WTC11 (cell line): Measurements from ENCODE around the gene DARS1. TPM values are rescaled to one million over a fixed set of nuclear protein-coding genes. Genes with fewer than 3 reads are reported as not detected.

Experiments
- ATAC-seq: fragments of 200-7000 bp; cut with Tn5 transposase; 2 replicates; pipeline ENCODE4 v1.10.0; 2021; ENCODE audit warnings: mild to moderate bottlenecking, moderate library complexity
- CTCF ChIA-PET: fragments of 300-600 bp; sonication (Branson Sonifier 250); formaldehyde crosslinking; loops from one replicate; lab custom pipeline; 2021; ENCODE audit warnings: antibody characterized with exemption; lab: Charles Lee
- POLR2A ChIA-PET: fragments of 350-600 bp; sonication (Branson Sonifier 250); formaldehyde crosslinking; loops from one replicate; lab custom pipeline; 2021; ENCODE audit warnings: antibody characterized with exemption; lab: Charles Lee
- DNase-seq: peaks from one replicate; pipeline ENCODE4 v3.0.0; 2021; ENCODE audit warnings: low spot score
- H3K27ac Mint-ChIP-seq: 2 replicates; pipeline ENCODE4 v1.8.0; 2021; ENCODE audit warnings: mixed read lengths
- H3K27me3 Mint-ChIP-seq: 2 replicates; pipeline ENCODE4 v1.8.0; 2021; ENCODE audit warnings: low read depth, mild to moderate bottlenecking, moderate library complexity, mixed read lengths
- H3K36me3 Mint-ChIP-seq: 2 replicates; pipeline ENCODE4 v1.8.0; 2021; ENCODE audit warnings: mixed read lengths
- H3K4me1 Mint-ChIP-seq: 2 replicates; pipeline ENCODE4 v1.8.0; 2022; ENCODE audit warnings: mixed read lengths
- H3K4me3 Mint-ChIP-seq: 2 replicates; pipeline ENCODE4 v1.8.0; 2021; ENCODE audit warnings: mild to moderate bottlenecking, moderate library complexity, mixed read lengths
- H3K9me3 Mint-ChIP-seq: 2 replicates; pipeline ENCODE4 v1.8.0; 2021; ENCODE audit warnings: mixed read lengths
- ELF4 ChIP-seq: sonication (generic); formaldehyde crosslinking; IDR thresholded peaks from 2 replicates; pipeline ENCODE4 v1.8.1; 2022; ENCODE audit warnings: low read depth, mild to moderate bottlenecking, moderate library complexity, missing genetic modification reagents
- GTF2I ChIP-seq: fragments of 250-450 bp; sonication (Bioruptor Pico); conservative IDR thresholded peaks from 2 replicates; pipeline ENCODE4 v1.4.0; 2021; ENCODE audit warnings: mild to moderate bottlenecking
- JAZF1 ChIP-seq: fragments of 250-450 bp; sonication (Bioruptor Pico); IDR thresholded peaks from 2 replicates; pipeline ENCODE4 v1.9.0; 2021; ENCODE audit warnings: moderate library complexity, mild to moderate bottlenecking, inconsistent platforms
- JUN ChIP-seq: sonication (generic); formaldehyde crosslinking; IDR thresholded peaks from 2 replicates; pipeline ENCODE4 v1.8.0; 2023; ENCODE audit warnings: mild to moderate bottlenecking, missing genetic modification reagents
- NFATC4 ChIP-seq: fragments of 250-450 bp; sonication (Bioruptor Pico); IDR thresholded peaks from 2 replicates; pipeline ENCODE4 v1.9.0; 2021; ENCODE audit warnings: mild to moderate bottlenecking
- NR3C1 ChIP-seq: sonication (generic); formaldehyde crosslinking; conservative IDR thresholded peaks from 2 replicates; pipeline ENCODE4 v1.8.1; 2023; ENCODE audit warnings: low read depth, mild to moderate bottlenecking, missing genetic modification reagents
- RORB ChIP-seq: fragments of 250-450 bp; sonication (Bioruptor Pico); IDR thresholded peaks from 2 replicates; pipeline ENCODE4 v1.9.0; 2021; ENCODE audit warnings: mild to moderate bottlenecking
- ZBTB21 ChIP-seq: sonication (generic); formaldehyde crosslinking; IDR thresholded peaks from 2 replicates; pipeline ENCODE4 v1.8.1; 2023; ENCODE audit warnings: mild to moderate bottlenecking, missing genetic modification reagents, borderline replicate concordance
- ZBTB43 ChIP-seq: sonication (generic); formaldehyde crosslinking; IDR thresholded peaks from 2 replicates; pipeline ENCODE4 v1.8.1; 2023; ENCODE audit warnings: mild to moderate bottlenecking, missing genetic modification reagents
- ZNF121 ChIP-seq: sonication (generic); formaldehyde crosslinking; IDR thresholded peaks from 2 replicates; pipeline ENCODE4 v1.8.0; 2023; ENCODE audit warnings: missing genetic modification reagents
- ZNF396 ChIP-seq: fragments of 250-450 bp; sonication (Bioruptor Pico); IDR thresholded peaks from 2 replicates; pipeline ENCODE4 v1.8.0; 2021; ENCODE audit warnings: mild to moderate bottlenecking, moderate library complexity, borderline replicate concordance
- ZNF532 ChIP-seq: fragments of 250-450 bp; sonication (Bioruptor Pico); IDR thresholded peaks from 2 replicates; pipeline ENCODE4 v1.9.0; 2021; ENCODE audit warnings: mild to moderate bottlenecking, borderline replicate concordance
- total RNA-seq: library from RNA; stranded (reverse); gene quantifications from 3 replicates; pipeline ENCODE4 v1.2.3, GENCODE V29; 2021
- TF ChIP-seq, protein P1 (sequence below): sonication (generic); formaldehyde crosslinking; conservative IDR thresholded peaks from 2 replicates; pipeline ENCODE4 v1.8.1; 2023; ENCODE audit warnings: mild to moderate bottlenecking, low read depth, missing genetic modification reagents, moderate library complexity
- TF ChIP-seq, protein P2 (sequence below): sonication (generic); formaldehyde crosslinking; IDR thresholded peaks from 2 replicates; pipeline ENCODE4 v1.8.0; 2023; ENCODE audit warnings: missing genetic modification reagents, mild to moderate bottlenecking, borderline replicate concordance
- TF ChIP-seq, protein P3 (sequence below): fragments of 200-600 bp; IDR thresholded peaks from 2 replicates; pipeline ENCODE4 v1.8.0; 2022; ENCODE audit warnings: antibody characterized with exemption
- TF ChIP-seq, protein P4 (sequence below): sonication (generic); formaldehyde crosslinking; IDR thresholded peaks from 2 replicates; pipeline ENCODE4 v1.8.1; 2023; ENCODE audit warnings: mild to moderate bottlenecking, missing genetic modification reagents, moderate library complexity
- TF ChIP-seq, protein P5 (sequence below): sonication (generic); formaldehyde crosslinking; IDR thresholded peaks from 2 replicates; pipeline ENCODE4 v1.8.0; 2022; ENCODE audit warnings: mild to moderate bottlenecking, missing genetic modification reagents
- TF ChIP-seq, protein P6 (sequence below): sonication (generic); formaldehyde crosslinking; IDR thresholded peaks from 2 replicates; pipeline ENCODE4 v1.8.0; 2022; ENCODE audit warnings: mild to moderate bottlenecking, missing genetic modification reagents
- TF ChIP-seq, protein P7 (sequence below): sonication (generic); formaldehyde crosslinking; IDR thresholded peaks from 2 replicates; pipeline ENCODE4 v1.8.1; 2023; ENCODE audit warnings: mild to moderate bottlenecking, missing genetic modification reagents

The DARS1 gene
- total RNA-seq, 1 experiment from 2014 or later: 80.9 TPM

GRCh38 chr2:135947483-135947882, 37.9 kb downstream of the DARS1 start:
- peaks cover 7% of the 10 kb centered on the region for H3K9me3 Mint-ChIP-seq
- H3K4me1 Mint-ChIP-seq: peaks cover 15% of the 10 kb centered on the region
- no peak overlapping the region for H3K4me3 Mint-ChIP-seq
- H3K27me3 Mint-ChIP-seq: no peaks in the 10 kb centered on the region
- DNase-seq (no peak), ATAC-seq (no peak)
- H3K36me3 Mint-ChIP-seq: peaks cover 17% of the 10 kb centered on the region
- ChIA-PET POLR2A (no interaction called here), CTCF (interaction anchor here (0.6 kb wide), 1 partner anchor 1669 kb away, joined by 4 read pairs; no protein-coding TSS in a partner anchor)
- H3K27ac Mint-ChIP-seq: no peak overlapping the region
- TF ChIP-seq JAZF1 (no peak), ZNF121 (no peak), JUN (CRISPR knock-in tag) (no peak), ZNF396 (CRISPR knock-in tag) (no peak), RORB (no peak), GTF2I (CRISPR knock-in tag) (no peak), NR3C1 (no peak), ZBTB21 (CRISPR knock-in tag) (no peak), NFATC4 (CRISPR knock-in tag) (no peak), ELF4 (CRISPR knock-in tag) (no peak), ZBTB43 (no peak), ZNF532 (CRISPR knock-in tag) (no peak)
- TF ChIP-seq, protein P1, sequence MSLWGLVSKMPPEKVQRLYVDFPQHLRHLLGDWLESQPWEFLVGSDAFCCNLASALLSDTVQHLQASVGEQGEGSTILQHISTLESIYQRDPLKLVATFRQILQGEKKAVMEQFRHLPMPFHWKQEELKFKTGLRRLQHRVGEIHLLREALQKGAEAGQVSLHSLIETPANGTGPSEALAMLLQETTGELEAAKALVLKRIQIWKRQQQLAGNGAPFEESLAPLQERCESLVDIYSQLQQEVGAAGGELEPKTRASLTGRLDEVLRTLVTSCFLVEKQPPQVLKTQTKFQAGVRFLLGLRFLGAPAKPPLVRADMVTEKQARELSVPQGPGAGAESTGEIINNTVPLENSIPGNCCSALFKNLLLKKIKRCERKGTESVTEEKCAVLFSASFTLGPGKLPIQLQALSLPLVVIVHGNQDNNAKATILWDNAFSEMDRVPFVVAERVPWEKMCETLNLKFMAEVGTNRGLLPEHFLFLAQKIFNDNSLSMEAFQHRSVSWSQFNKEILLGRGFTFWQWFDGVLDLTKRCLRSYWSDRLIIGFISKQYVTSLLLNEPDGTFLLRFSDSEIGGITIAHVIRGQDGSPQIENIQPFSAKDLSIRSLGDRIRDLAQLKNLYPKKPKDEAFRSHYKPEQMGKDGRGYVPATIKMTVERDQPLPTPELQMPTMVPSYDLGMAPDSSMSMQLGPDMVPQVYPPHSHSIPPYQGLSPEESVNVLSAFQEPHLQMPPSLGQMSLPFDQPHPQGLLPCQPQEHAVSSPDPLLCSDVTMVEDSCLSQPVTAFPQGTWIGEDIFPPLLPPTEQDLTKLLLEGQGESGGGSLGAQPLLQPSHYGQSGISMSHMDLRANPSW (CRISPR knock-in tag): no peak
- TF ChIP-seq, protein P2, sequence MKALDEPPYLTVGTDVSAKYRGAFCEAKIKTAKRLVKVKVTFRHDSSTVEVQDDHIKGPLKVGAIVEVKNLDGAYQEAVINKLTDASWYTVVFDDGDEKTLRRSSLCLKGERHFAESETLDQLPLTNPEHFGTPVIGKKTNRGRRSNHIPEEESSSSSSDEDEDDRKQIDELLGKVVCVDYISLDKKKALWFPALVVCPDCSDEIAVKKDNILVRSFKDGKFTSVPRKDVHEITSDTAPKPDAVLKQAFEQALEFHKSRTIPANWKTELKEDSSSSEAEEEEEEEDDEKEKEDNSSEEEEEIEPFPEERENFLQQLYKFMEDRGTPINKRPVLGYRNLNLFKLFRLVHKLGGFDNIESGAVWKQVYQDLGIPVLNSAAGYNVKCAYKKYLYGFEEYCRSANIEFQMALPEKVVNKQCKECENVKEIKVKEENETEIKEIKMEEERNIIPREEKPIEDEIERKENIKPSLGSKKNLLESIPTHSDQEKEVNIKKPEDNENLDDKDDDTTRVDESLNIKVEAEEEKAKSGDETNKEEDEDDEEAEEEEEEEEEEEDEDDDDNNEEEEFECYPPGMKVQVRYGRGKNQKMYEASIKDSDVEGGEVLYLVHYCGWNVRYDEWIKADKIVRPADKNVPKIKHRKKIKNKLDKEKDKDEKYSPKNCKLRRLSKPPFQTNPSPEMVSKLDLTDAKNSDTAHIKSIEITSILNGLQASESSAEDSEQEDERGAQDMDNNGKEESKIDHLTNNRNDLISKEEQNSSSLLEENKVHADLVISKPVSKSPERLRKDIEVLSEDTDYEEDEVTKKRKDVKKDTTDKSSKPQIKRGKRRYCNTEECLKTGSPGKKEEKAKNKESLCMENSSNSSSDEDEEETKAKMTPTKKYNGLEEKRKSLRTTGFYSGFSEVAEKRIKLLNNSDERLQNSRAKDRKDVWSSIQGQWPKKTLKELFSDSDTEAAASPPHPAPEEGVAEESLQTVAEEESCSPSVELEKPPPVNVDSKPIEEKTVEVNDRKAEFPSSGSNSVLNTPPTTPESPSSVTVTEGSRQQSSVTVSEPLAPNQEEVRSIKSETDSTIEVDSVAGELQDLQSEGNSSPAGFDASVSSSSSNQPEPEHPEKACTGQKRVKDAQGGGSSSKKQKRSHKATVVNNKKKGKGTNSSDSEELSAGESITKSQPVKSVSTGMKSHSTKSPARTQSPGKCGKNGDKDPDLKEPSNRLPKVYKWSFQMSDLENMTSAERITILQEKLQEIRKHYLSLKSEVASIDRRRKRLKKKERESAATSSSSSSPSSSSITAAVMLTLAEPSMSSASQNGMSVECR (CRISPR knock-in tag): no peak
- TF ChIP-seq, protein P3, sequence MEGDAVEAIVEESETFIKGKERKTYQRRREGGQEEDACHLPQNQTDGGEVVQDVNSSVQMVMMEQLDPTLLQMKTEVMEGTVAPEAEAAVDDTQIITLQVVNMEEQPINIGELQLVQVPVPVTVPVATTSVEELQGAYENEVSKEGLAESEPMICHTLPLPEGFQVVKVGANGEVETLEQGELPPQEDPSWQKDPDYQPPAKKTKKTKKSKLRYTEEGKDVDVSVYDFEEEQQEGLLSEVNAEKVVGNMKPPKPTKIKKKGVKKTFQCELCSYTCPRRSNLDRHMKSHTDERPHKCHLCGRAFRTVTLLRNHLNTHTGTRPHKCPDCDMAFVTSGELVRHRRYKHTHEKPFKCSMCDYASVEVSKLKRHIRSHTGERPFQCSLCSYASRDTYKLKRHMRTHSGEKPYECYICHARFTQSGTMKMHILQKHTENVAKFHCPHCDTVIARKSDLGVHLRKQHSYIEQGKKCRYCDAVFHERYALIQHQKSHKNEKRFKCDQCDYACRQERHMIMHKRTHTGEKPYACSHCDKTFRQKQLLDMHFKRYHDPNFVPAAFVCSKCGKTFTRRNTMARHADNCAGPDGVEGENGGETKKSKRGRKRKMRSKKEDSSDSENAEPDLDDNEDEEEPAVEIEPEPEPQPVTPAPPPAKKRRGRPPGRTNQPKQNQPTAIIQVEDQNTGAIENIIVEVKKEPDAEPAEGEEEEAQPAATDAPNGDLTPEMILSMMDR: no peak
- TF ChIP-seq, protein P4, sequence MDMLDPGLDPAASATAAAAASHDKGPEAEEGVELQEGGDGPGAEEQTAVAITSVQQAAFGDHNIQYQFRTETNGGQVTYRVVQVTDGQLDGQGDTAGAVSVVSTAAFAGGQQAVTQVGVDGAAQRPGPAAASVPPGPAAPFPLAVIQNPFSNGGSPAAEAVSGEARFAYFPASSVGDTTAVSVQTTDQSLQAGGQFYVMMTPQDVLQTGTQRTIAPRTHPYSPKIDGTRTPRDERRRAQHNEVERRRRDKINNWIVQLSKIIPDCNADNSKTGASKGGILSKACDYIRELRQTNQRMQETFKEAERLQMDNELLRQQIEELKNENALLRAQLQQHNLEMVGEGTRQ (CRISPR knock-in tag): no peak
- TF ChIP-seq, protein P5, sequence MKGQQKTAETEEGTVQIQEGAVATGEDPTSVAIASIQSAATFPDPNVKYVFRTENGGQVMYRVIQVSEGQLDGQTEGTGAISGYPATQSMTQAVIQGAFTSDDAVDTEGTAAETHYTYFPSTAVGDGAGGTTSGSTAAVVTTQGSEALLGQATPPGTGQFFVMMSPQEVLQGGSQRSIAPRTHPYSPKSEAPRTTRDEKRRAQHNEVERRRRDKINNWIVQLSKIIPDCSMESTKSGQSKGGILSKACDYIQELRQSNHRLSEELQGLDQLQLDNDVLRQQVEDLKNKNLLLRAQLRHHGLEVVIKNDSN: no peak
- TF ChIP-seq, protein P6, sequence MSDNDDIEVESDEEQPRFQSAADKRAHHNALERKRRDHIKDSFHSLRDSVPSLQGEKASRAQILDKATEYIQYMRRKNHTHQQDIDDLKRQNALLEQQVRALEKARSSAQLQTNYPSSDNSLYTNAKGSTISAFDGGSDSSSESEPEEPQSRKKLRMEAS (CRISPR knock-in tag): no peak
- TF ChIP-seq, protein P7, sequence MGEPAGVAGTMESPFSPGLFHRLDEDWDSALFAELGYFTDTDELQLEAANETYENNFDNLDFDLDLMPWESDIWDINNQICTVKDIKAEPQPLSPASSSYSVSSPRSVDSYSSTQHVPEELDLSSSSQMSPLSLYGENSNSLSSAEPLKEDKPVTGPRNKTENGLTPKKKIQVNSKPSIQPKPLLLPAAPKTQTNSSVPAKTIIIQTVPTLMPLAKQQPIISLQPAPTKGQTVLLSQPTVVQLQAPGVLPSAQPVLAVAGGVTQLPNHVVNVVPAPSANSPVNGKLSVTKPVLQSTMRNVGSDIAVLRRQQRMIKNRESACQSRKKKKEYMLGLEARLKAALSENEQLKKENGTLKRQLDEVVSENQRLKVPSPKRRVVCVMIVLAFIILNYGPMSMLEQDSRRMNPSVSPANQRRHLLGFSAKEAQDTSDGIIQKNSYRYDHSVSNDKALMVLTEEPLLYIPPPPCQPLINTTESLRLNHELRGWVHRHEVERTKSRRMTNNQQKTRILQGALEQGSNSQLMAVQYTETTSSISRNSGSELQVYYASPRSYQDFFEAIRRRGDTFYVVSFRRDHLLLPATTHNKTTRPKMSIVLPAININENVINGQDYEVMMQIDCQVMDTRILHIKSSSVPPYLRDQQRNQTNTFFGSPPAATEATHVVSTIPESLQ (CRISPR knock-in tag): no peak
